H1 (cell line): ENCODE measurements around the gene MYOG.

ENCODE experiments used
- CBX8 ChIP-seq: fragments of 300-800, 300-1000 bp; sonication (generic); IDR thresholded peaks from 2 replicates; pipeline ENCODE4 v1.7.1; 2016; ENCODE audit warnings: low read depth, low read length, borderline replicate concordance
- CEBPB ChIP-seq: IDR thresholded peaks from 2 replicates; pipeline ENCODE4 v1.6.1; 2012; ENCODE audit warnings: low read depth, low read length
- EP300 ChIP-seq, 2 experiments: IDR thresholded peaks; 1 replicate in 1 of 2; 2 replicates in 1 of 2; pipeline ENCODE4 v1.6.1; 2011 to 2012; ENCODE audit warnings: low read depth in 2 of 2, low read length in 2 of 2, mild to moderate bottlenecking in 2 of 2, borderline replicate concordance in 1 of 2, inconsistent platforms in 1 of 2, moderate library complexity in 1 of 2
- JUN ChIP-seq: IDR thresholded peaks from 2 replicates; pipeline ENCODE4 v1.6.1; 2011; ENCODE audit warnings: low read depth, mild to moderate bottlenecking, improper control_type of control experiment, low read length
- JUND ChIP-seq: IDR thresholded peaks from 2 replicates; pipeline ENCODE4 v1.6.1; 2011; ENCODE audit warnings: mild to moderate bottlenecking, improper control_type of control experiment, low read length
- POLR2A ChIP-seq, 2 experiments: IDR thresholded peaks; 1 replicate in 1 of 2; 2 replicates in 1 of 2; pipeline ENCODE4 v1.6.1; 2011; ENCODE audit warnings: low read depth in 2 of 2, low read length in 2 of 2, mild to moderate bottlenecking in 2 of 2; ENCODE audit errors: control extremely low read depth in 1 of 2
- RAD21 ChIP-seq, 2 experiments: IDR thresholded peaks in 1 of 2; conservative IDR thresholded peaks in 1 of 2; 2 replicates each; pipeline ENCODE4 v1.6.1; 2011; ENCODE audit warnings: low read depth in 2 of 2, low read length in 2 of 2, improper control_type of control experiment in 1 of 2, inconsistent platforms in 1 of 2, mild to moderate bottlenecking in 1 of 2, moderate library complexity in 1 of 2
- TAF1 ChIP-seq: IDR thresholded peaks from 2 replicates; pipeline ENCODE4 v1.6.1; 2011; ENCODE audit warnings: mild to moderate bottlenecking, low read depth, low read length
- TCF12 ChIP-seq: IDR thresholded peaks from 2 replicates; pipeline ENCODE4 v1.6.1; 2011; ENCODE audit warnings: low read depth, mild to moderate bottlenecking, low read length
- YY1 ChIP-seq: IDR thresholded peaks from 2 replicates; pipeline ENCODE4 v1.6.1; 2011; ENCODE audit warnings: low read depth, mild to moderate bottlenecking, low read length
- TF ChIP-seq, protein P1 (sequence below), 3 experiments: IDR thresholded peaks; 1 replicate in 2 of 3; 2 replicates in 1 of 3; pipeline versions ENCODE4 v1.5.1 to v1.6.1; 2011; ENCODE audit warnings: low read length in 3 of 3, mild to moderate bottlenecking in 3 of 3, inconsistent platforms in 2 of 3, low read depth in 1 of 3, moderate library complexity in 1 of 3; ENCODE audit not compliant: insufficient read depth in 1 of 3; ENCODE audit errors: control extremely low read depth in 1 of 3
- TF ChIP-seq, protein P2 (sequence below): IDR thresholded peaks from 2 replicates; pipeline ENCODE4 v1.6.1; 2012; ENCODE audit warnings: low read length, inconsistent platforms

DNA sequence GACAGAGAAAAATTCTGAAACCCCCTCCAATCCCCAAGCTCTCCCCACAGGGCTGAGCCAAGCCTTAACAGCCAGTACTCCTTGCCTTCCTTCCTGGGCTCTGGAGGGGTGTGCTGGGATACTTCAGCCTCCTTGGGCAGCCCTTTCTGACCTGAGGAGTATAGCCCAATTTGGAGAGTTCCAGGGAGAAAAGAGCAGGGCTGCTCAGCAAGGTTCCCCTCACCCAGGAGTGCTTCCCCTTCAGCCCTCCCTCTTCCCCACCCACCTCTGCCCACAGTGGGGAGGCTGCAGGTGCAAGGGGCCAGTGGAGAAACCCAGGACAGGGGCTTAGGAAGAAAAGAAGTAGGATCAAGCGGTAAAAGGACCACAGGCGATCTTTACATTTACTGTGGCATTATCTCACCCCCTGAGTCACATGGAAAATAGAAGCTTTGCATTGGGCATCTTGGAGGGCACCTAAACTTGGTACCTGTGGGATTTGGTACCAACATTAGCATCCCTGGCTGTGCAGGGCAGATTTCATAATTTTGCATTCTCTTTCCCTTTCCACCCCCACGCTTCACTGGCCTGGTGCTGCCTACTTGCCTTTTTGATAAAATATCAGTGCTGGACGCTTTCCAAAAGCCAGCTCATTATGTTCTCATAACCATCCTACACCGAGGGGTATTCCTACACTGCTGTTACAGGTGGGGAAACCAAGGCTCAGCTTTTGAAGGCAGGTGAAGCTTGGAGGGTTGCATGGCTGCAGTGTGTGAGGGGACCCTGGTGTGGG, 38.9 kb upstream of the MYOG start:
- TF ChIP-seq CBX8 = no peak
- TF ChIP-seq, protein P1, sequence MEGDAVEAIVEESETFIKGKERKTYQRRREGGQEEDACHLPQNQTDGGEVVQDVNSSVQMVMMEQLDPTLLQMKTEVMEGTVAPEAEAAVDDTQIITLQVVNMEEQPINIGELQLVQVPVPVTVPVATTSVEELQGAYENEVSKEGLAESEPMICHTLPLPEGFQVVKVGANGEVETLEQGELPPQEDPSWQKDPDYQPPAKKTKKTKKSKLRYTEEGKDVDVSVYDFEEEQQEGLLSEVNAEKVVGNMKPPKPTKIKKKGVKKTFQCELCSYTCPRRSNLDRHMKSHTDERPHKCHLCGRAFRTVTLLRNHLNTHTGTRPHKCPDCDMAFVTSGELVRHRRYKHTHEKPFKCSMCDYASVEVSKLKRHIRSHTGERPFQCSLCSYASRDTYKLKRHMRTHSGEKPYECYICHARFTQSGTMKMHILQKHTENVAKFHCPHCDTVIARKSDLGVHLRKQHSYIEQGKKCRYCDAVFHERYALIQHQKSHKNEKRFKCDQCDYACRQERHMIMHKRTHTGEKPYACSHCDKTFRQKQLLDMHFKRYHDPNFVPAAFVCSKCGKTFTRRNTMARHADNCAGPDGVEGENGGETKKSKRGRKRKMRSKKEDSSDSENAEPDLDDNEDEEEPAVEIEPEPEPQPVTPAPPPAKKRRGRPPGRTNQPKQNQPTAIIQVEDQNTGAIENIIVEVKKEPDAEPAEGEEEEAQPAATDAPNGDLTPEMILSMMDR (IDR thresholded peaks at IDR 0.05; ENCODE audit: control extremely low read depth in 1 of 3, insufficient read depth in 1 of 3, low read depth in 1 of 3, low read length in 3 of 3) = no peak
- TF ChIP-seq YY1 = no peak
- no peak for TF ChIP-seq JUN
- TF ChIP-seq CEBPB = no peak
- TF ChIP-seq TCF12 = no peak
- TF ChIP-seq RAD21 (IDR thresholded peaks at IDR 0.05 in 1 of 2, conservative IDR thresholded peaks at IDR 0.05 in 1 of 2; ENCODE audit: low read depth in 2 of 2, low read length in 2 of 2) = no peak
- no peak for TF ChIP-seq TAF1
- TF ChIP-seq POLR2A (IDR thresholded peaks at IDR 0.05; ENCODE audit: control extremely low read depth in 1 of 2, low read depth in 2 of 2, low read length in 2 of 2) = no peak
- no peak for TF ChIP-seq JUND
- TF ChIP-seq EP300 (IDR thresholded peaks at IDR 0.05; ENCODE audit: borderline replicate concordance in 1 of 2, low read depth in 2 of 2, low read length in 2 of 2) = no peak
- TF ChIP-seq, protein P2, sequence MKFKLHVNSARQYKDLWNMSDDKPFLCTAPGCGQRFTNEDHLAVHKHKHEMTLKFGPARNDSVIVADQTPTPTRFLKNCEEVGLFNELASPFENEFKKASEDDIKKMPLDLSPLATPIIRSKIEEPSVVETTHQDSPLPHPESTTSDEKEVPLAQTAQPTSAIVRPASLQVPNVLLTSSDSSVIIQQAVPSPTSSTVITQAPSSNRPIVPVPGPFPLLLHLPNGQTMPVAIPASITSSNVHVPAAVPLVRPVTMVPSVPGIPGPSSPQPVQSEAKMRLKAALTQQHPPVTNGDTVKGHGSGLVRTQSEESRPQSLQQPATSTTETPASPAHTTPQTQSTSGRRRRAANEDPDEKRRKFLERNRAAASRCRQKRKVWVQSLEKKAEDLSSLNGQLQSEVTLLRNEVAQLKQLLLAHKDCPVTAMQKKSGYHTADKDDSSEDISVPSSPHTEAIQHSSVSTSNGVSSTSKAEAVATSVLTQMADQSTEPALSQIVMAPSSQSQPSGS = no peak
